GM18505 (cell line): ENCODE results near the gene SMIM38.

ENCODE experiments used
- ATAC-seq: cut with Tn5 transposase; IDR thresholded peaks from one replicate; pipeline ENCODE4 v1.9.1; 2021; ENCODE audit not compliant: unreplicated experiment
- POLR2A ChIP-seq: IDR thresholded peaks from 4 replicates; pipeline ENCODE4 v1.6.1; 2011; ENCODE audit warnings: borderline replicate concordance; ENCODE audit not compliant: insufficient read depth, insufficient read length; ENCODE audit errors: extremely low read depth

Gene SMIM38

GRCh38 chr11:69114811-69115523, 40.8 kb upstream of the SMIM38 start:
- no peak for TF ChIP-seq POLR2A
- no peak for ATAC-seq

- no peak for ATAC-seq
Measured at GRCh38 chr11:69115586-69116560, 39.9 kb upstream of the SMIM38 start.

GRCh38 chr11:69116671-69117070, 39.1 kb upstream of the SMIM38 start:
- ATAC-seq, result no peak
- TF ChIP-seq POLR2A, result no peak

More at GRCh38 chr11:69115586-69116560, 39.9 kb upstream of the SMIM38 start:
- TF ChIP-seq POLR2A, result no peak

GRCh38 chr11:69119190-69119589, 36.5 kb upstream of the SMIM38 start:
- ATAC-seq, result no peak
- no peak for TF ChIP-seq POLR2A

GRCh38 chr11:69120096-69120875, 35.4 kb upstream of the SMIM38 start:
- no peak for ATAC-seq
- TF ChIP-seq POLR2A, result no peak

GRCh38 chr11:69121021-69121420, 34.7 kb upstream of the SMIM38 start:
- no peak for TF ChIP-seq POLR2A
- no peak for ATAC-seq

- ATAC-seq, result no peak
- TF ChIP-seq POLR2A, result no peak
Measured at GRCh38 chr11:69121621-69122325, 34.0 kb upstream of the SMIM38 start.

GRCh38 chr11:69122326-69122629, 33.5 kb upstream of the SMIM38 start:
- TF ChIP-seq POLR2A, result no peak
- ATAC-seq, result no peak

GRCh38 chr11:69122630-69123431, 32.9 kb upstream of the SMIM38 start:
- no peak for TF ChIP-seq POLR2A
- ATAC-seq, result no peak

- ATAC-seq, result no peak
- TF ChIP-seq POLR2A, result no peak
Measured at GRCh38 chr11:69123593-69124545, 31.9 kb upstream of the SMIM38 start.

- no peak for ATAC-seq
- no peak for TF ChIP-seq POLR2A
Measured at GRCh38 chr11:69125861-69126260, 29.9 kb upstream of the SMIM38 start.
